SK-N-SH treated with all-trans-retinoic acid at 6 μM for 48 hours (cell line): ENCODE data around the gene PYDC1.

Experiments
- ARNTL ChIP-seq: fragments of 450-650 bp; formaldehyde crosslinking; IDR thresholded peaks from 2 replicates; pipeline ENCODE4 v1.5.0; 2020; ENCODE audit warnings: low read depth, mild to moderate bottlenecking, moderate library complexity, borderline replicate concordance
- GLIS3 ChIP-seq: fragments of 250-450 bp; sonication (Bioruptor Pico); IDR thresholded peaks from 2 replicates; pipeline ENCODE4 v1.5.0; 2020; ENCODE audit warnings: mild to moderate bottlenecking, moderate library complexity
- RARB ChIP-seq: fragments of 250-450 bp; sonication (Bioruptor Pico); IDR thresholded peaks from 2 replicates; pipeline ENCODE4 v1.8.0; 2021; ENCODE audit warnings: mild to moderate bottlenecking, moderate library complexity
- TCF4 ChIP-seq: fragments of 250-450 bp; sonication (Bioruptor Pico); IDR thresholded peaks from 2 replicates; pipeline ENCODE4 v1.8.0; 2021; ENCODE audit warnings: mild to moderate bottlenecking, moderate library complexity, borderline replicate concordance
- ZC3H10 ChIP-seq: fragments of 250-450 bp; sonication (Bioruptor Pico); IDR thresholded peaks from 2 replicates; pipeline ENCODE4 v1.5.1; 2021; ENCODE audit warnings: mild to moderate bottlenecking, moderate library complexity
- ZFP3 ChIP-seq: fragments of 250-450 bp; sonication (Bioruptor Pico); IDR thresholded peaks from 2 replicates; pipeline ENCODE4 v1.5.0; 2020; ENCODE audit warnings: mild to moderate bottlenecking, moderate library complexity
- TF ChIP-seq, protein P1 (sequence below): fragments of 250-450 bp; sonication (Bioruptor Pico); IDR thresholded peaks from 2 replicates; pipeline ENCODE4 v1.8.0; 2020; ENCODE audit warnings: mild to moderate bottlenecking, moderate library complexity, borderline replicate concordance
- TF ChIP-seq, protein P2 (sequence below): fragments of 250-450 bp; sonication (Bioruptor Pico); IDR thresholded peaks from 2 replicates; pipeline ENCODE4 v1.5.0; 2020; ENCODE audit warnings: mild to moderate bottlenecking, moderate library complexity

DNA sequence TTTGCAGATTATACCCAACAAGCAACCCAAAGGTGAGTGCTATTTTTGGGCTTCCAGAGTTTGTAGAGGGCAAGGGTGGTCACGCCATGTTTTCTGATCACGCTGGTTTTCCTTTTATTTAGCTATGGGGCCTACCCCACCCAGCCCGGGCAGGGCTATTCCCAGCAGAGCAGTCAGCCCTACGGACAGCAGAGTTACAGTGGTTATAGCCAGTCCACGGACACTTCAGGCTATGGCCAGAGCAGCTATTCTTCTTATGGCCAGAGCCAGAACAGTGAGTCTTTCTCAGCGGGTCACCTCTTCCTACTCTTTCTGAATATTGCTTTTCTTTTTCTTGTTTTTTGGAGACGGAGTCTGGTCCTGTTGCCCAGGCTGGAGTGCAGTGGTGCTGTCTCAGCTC lies 34.5 kb downstream of the PYDC1 start:
- TF ChIP-seq RARB (CRISPR knock-in tag) (no peak), ARNTL (no peak), ZFP3 (CRISPR knock-in tag) (no peak), GLIS3 (no peak), TCF4 (CRISPR knock-in tag) (no peak), ZC3H10 (CRISPR knock-in tag) (no peak)
- TF ChIP-seq, protein P1, sequence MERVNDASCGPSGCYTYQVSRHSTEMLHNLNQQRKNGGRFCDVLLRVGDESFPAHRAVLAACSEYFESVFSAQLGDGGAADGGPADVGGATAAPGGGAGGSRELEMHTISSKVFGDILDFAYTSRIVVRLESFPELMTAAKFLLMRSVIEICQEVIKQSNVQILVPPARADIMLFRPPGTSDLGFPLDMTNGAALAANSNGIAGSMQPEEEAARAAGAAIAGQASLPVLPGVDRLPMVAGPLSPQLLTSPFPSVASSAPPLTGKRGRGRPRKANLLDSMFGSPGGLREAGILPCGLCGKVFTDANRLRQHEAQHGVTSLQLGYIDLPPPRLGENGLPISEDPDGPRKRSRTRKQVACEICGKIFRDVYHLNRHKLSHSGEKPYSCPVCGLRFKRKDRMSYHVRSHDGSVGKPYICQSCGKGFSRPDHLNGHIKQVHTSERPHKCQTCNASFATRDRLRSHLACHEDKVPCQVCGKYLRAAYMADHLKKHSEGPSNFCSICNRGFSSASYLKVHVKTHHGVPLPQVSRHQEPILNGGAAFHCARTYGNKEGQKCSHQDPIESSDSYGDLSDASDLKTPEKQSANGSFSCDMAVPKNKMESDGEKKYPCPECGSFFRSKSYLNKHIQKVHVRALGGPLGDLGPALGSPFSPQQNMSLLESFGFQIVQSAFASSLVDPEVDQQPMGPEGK (CRISPR knock-in tag), result no peak
- TF ChIP-seq, protein P2, sequence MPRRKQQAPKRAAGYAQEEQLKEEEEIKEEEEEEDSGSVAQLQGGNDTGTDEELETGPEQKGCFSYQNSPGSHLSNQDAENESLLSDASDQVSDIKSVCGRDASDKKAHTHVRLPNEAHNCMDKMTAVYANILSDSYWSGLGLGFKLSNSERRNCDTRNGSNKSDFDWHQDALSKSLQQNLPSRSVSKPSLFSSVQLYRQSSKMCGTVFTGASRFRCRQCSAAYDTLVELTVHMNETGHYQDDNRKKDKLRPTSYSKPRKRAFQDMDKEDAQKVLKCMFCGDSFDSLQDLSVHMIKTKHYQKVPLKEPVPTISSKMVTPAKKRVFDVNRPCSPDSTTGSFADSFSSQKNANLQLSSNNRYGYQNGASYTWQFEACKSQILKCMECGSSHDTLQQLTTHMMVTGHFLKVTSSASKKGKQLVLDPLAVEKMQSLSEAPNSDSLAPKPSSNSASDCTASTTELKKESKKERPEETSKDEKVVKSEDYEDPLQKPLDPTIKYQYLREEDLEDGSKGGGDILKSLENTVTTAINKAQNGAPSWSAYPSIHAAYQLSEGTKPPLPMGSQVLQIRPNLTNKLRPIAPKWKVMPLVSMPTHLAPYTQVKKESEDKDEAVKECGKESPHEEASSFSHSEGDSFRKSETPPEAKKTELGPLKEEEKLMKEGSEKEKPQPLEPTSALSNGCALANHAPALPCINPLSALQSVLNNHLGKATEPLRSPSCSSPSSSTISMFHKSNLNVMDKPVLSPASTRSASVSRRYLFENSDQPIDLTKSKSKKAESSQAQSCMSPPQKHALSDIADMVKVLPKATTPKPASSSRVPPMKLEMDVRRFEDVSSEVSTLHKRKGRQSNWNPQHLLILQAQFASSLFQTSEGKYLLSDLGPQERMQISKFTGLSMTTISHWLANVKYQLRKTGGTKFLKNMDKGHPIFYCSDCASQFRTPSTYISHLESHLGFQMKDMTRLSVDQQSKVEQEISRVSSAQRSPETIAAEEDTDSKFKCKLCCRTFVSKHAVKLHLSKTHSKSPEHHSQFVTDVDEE (CRISPR knock-in tag), result no peak
